H9 (cell line): ENCODE measurements around the gene ERP27. TPM values are rescaled to one million over a fixed set of nuclear protein-coding genes. Genes with fewer than 3 reads are reported as not detected.

Experiments
- DNase-seq: peaks from one replicate; pipeline ENCODE4 v3.0.0-alpha.2; 2017
- H2AFZ ChIP-seq: one replicate; pipeline ENCODE4 v1.6.1; 2013; ENCODE audit warnings: mild to moderate bottlenecking, low read length, control low read depth, moderate library complexity
- H2AK5ac ChIP-seq: 2 replicates; pipeline ENCODE4 v1.6.1; 2013; ENCODE audit warnings: low read length, control low read depth, mixed read lengths; ENCODE audit not compliant: insufficient read length
- H2BK120ac ChIP-seq: one replicate; pipeline ENCODE4 v1.6.1; 2013; ENCODE audit warnings: low read depth, mild to moderate bottlenecking, low read length, control low read depth, inconsistent platforms; ENCODE audit not compliant: poor library complexity, severe bottlenecking
- H2BK12ac ChIP-seq: 2 replicates; pipeline ENCODE4 v1.6.1; 2013; ENCODE audit warnings: low read length, control low read depth, mixed read lengths, low read depth; ENCODE audit not compliant: insufficient read length
- H2BK15ac ChIP-seq: 2 replicates; pipeline ENCODE4 v1.6.1; 2013; ENCODE audit warnings: low read depth, low read length, control low read depth
- H2BK20ac ChIP-seq: one replicate; pipeline ENCODE4 v1.6.1; 2013; ENCODE audit warnings: low read depth, mild to moderate bottlenecking, low read length, control low read depth, inconsistent platforms; ENCODE audit not compliant: poor library complexity, severe bottlenecking
- H2BK5ac ChIP-seq: 2 replicates; pipeline ENCODE4 v1.6.1; 2013; ENCODE audit warnings: low read length, control low read depth, mixed read lengths; ENCODE audit not compliant: insufficient read length
- H3K14ac ChIP-seq: 2 replicates; pipeline ENCODE4 v1.6.1; 2013; ENCODE audit warnings: low read length, control low read depth; ENCODE audit not compliant: insufficient read depth
- H3K18ac ChIP-seq: 2 replicates; pipeline ENCODE4 v1.6.1; 2013; ENCODE audit warnings: low read depth, mild to moderate bottlenecking, mixed read lengths, low read length, control low read depth; ENCODE audit not compliant: insufficient read length
- H3K23ac ChIP-seq: 2 replicates; pipeline ENCODE4 v1.6.1; 2013; ENCODE audit warnings: low read length, control low read depth, mixed read lengths, low read depth; ENCODE audit not compliant: insufficient read length
- H3K23me2 ChIP-seq: 2 replicates; pipeline ENCODE4 v1.6.1; 2013; ENCODE audit warnings: low read depth, mild to moderate bottlenecking, mixed read lengths, low read length, control low read depth; ENCODE audit not compliant: insufficient read length, poor library complexity, severe bottlenecking
- H3K27ac ChIP-seq: 2 replicates; pipeline ENCODE4 v1.5.1; 2013; ENCODE audit warnings: low read length, control low read depth, mixed read lengths, low read depth; ENCODE audit not compliant: insufficient read length
- H3K27me3 ChIP-seq: 2 replicates; pipeline ENCODE4 v1.6.1; 2013; ENCODE audit warnings: low read length, control low read depth, inconsistent platforms; ENCODE audit not compliant: insufficient read depth
- H3K4ac ChIP-seq: 2 replicates; pipeline ENCODE4 v1.6.1; 2013; ENCODE audit warnings: low read depth, mild to moderate bottlenecking, control low read depth, inconsistent platforms, low read length, moderate library complexity
- H3K4me1 ChIP-seq: 2 replicates; pipeline ENCODE4 v1.6.1; 2013; ENCODE audit warnings: low read length, control low read depth, inconsistent platforms; ENCODE audit not compliant: insufficient read depth
- H3K4me2 ChIP-seq: 2 replicates; pipeline ENCODE4 v1.6.1; 2013; ENCODE audit warnings: low read length, control low read depth, mixed read lengths; ENCODE audit not compliant: insufficient read length, insufficient read depth
- H3K56ac ChIP-seq: 2 replicates; pipeline ENCODE4 v1.6.1; 2013; ENCODE audit warnings: low read depth, mild to moderate bottlenecking, mixed read lengths, low read length, control low read depth; ENCODE audit not compliant: insufficient read length
- H3K79me1 ChIP-seq: 2 replicates; pipeline ENCODE4 v1.6.1; 2013; ENCODE audit warnings: low read depth, mild to moderate bottlenecking, moderate library complexity, low read length, control low read depth, inconsistent platforms; ENCODE audit not compliant: insufficient read depth, poor library complexity, severe bottlenecking
- H3K79me2 ChIP-seq: 2 replicates; pipeline ENCODE4 v1.6.1; 2013; ENCODE audit warnings: low read length, control low read depth, inconsistent platforms; ENCODE audit not compliant: insufficient read depth
- H3K9ac ChIP-seq: 2 replicates; pipeline ENCODE4 v1.6.1; 2013; ENCODE audit warnings: low read length, control low read depth, mixed read lengths; ENCODE audit not compliant: insufficient read length; ENCODE audit errors: extremely low read depth
- H3K9me3 ChIP-seq: one replicate; pipeline ENCODE4 v1.6.1; 2013; ENCODE audit warnings: low read depth, low read length, inconsistent platforms; ENCODE audit not compliant: control insufficient read depth
- H3T11ph ChIP-seq: one replicate; pipeline ENCODE4 v1.6.1; 2013; ENCODE audit warnings: mild to moderate bottlenecking, low read length, control low read depth, inconsistent platforms
- H4K20me1 ChIP-seq: one replicate; pipeline ENCODE4 v1.6.1; 2013; ENCODE audit not compliant: control insufficient read depth, insufficient read length, insufficient read depth
- H4K5ac ChIP-seq: 2 replicates; pipeline ENCODE4 v1.6.1; 2013; ENCODE audit warnings: low read depth, mild to moderate bottlenecking, mixed read lengths, low read length, control low read depth; ENCODE audit not compliant: insufficient read length
- H4K8ac ChIP-seq: replicated peaks from 2 replicates; pipeline ENCODE4 v1.6.1; 2013; ENCODE audit warnings: low read length, control low read depth, mixed read lengths, low read depth; ENCODE audit not compliant: insufficient read length
- H4K91ac ChIP-seq: 2 replicates; pipeline ENCODE4 v1.6.1; 2013; ENCODE audit warnings: low read depth, mild to moderate bottlenecking, moderate library complexity, mixed read lengths, low read length, control low read depth; ENCODE audit not compliant: insufficient read length
- H3K27ac Mint-ChIP-seq, 3 experiments: 2 replicates in 2 of 3; 3 replicates in 1 of 3; pipeline ENCODE4 v1.8.0; 2020 to 2021; ENCODE audit warnings: mixed read lengths in 3 of 3, mild to moderate bottlenecking in 1 of 3, moderate library complexity in 1 of 3
- H3K27me3 Mint-ChIP-seq: 2 replicates; pipeline ENCODE4 v1.8.0; 2021; ENCODE audit warnings: low read depth, mild to moderate bottlenecking, moderate library complexity, mixed read lengths
- H3K36me3 Mint-ChIP-seq, 3 experiments: 2 replicates in 2 of 3; 3 replicates in 1 of 3; pipeline ENCODE4 v1.8.0; 2020 to 2021; ENCODE audit warnings: low read depth in 3 of 3, mixed read lengths in 3 of 3; ENCODE audit not compliant: insufficient read depth in 1 of 3
- H3K4me1 Mint-ChIP-seq, 2 experiments: 2 replicates each; pipeline ENCODE4 v1.8.0; 2020; ENCODE audit warnings: mixed read lengths in 2 of 2
- H3K4me3 Mint-ChIP-seq, 2 experiments: 2 replicates in 1 of 2; 3 replicates in 1 of 2; pipeline ENCODE4 v1.8.0; 2020 to 2021; ENCODE audit warnings: mild to moderate bottlenecking in 2 of 2, mixed read lengths in 2 of 2, moderate library complexity in 1 of 2
- H3K9me3 Mint-ChIP-seq, 2 experiments: 2 replicates in 1 of 2; 3 replicates in 1 of 2; pipeline ENCODE4 v1.8.0; 2020; ENCODE audit warnings: mild to moderate bottlenecking in 2 of 2, mixed read lengths in 2 of 2, moderate library complexity in 1 of 2
- CTCF ChIP-seq: fragments of 200-600 bp; sonication (generic); conservative IDR thresholded peaks from 3 replicates; pipeline ENCODE4 v1.8.0; 2021; ENCODE audit warnings: antibody characterized with exemption, mild to moderate bottlenecking
- WGBS: extraction: QIAGEN DNeasy Blood & Tissue Kit; methylation state at CpG from one replicate; pipeline ENCODE4 v1.1.7; 2013; ENCODE audit warnings: missing lambda C conversion rate, low lambda C conversion rate, mixed read lengths; ENCODE audit not compliant: insufficient read length; ENCODE audit errors: extremely low coverage; 5-methylcytosine and 5-hydroxymethylcytosine counted together
- total RNA-seq: library from RNA; stranded (reverse); gene quantifications from 2 replicates; pipeline ENCODE4 v1.2.1, GENCODE V29; 2021

ERP27 gene
- total RNA-seq, 1 experiment from 2014 or later = not detected

GRCh38 chr12:14974633-14975032, 36.3 kb upstream of the ERP27 start:
- no peak overlapping the region for H3K9ac ChIP-seq

More at GRCh38 chr12:14974633-14975032, 36.3 kb upstream of the ERP27 start:
- Histone ChIP-seq H2BK20ac (no peak overlapping the region), H4K91ac (no peak overlapping the region), H2AFZ (no peak overlapping the region), H3K56ac (no peak overlapping the region), H3K18ac (no peak overlapping the region), H3T11ph (no peak overlapping the region), H2BK5ac (no peak overlapping the region), H2BK120ac (no peak overlapping the region), H3K4me1 (no peaks in the 10 kb centered on the region), H4K20me1 (no peaks in the 10 kb centered on the region), H3K27ac (no peak overlapping the region), H3K14ac (no peak overlapping the region), H2BK15ac (no peak overlapping the region), H3K27me3 (no peaks in the 10 kb centered on the region), H4K5ac (no peak overlapping the region), H4K8ac (no peak overlapping the region), H3K9me3 (no peaks in the 10 kb centered on the region), H2BK12ac (no peak overlapping the region), H3K23ac (no peak overlapping the region), H3K4me2 (no peak overlapping the region), H3K23me2 (no peaks in the 10 kb centered on the region), H3K4ac (no peak overlapping the region), H3K79me2 (no peaks in the 10 kb centered on the region), H3K79me1 (no peaks in the 10 kb centered on the region), H2AK5ac (no peak overlapping the region)
- no peak for DNase-seq
- no peak overlapping the region for H3K27ac Mint-ChIP-seq
- no peaks in the 10 kb centered on the region for H3K27me3 Mint-ChIP-seq
- no peaks in the 10 kb centered on the region for H3K9me3 Mint-ChIP-seq
- H3K4me3 Mint-ChIP-seq = no peak overlapping the region
- no CpG with 5 or more reads among the region's 3 CpGs for WGBS
- no peak for TF ChIP-seq CTCF
- no peaks in the 10 kb centered on the region; a peak in 1 of 4 replicates for H3K4me1 Mint-ChIP-seq
- no peaks in the 10 kb centered on the region for H3K36me3 Mint-ChIP-seq
